ENCODE data around the gene FN1. TPM values are rescaled to one million over a fixed set of nuclear protein-coding genes. Genes with fewer than 3 reads are reported as not detected.

FN1 gene
- total RNA-seq, 1 donor from 2014 or later, result 30,644 TPM

- DNase-seq (ENCODE audit: low spot score), result no peak
- H3K27ac Mint-ChIP-seq (ENCODE audit: unreplicated experiment), result peak overlapping the region; percentile 82
Measured at GRCh38 chr2:215415820-215416577, 19.9 kb downstream of the FN1 start.

DNA sequence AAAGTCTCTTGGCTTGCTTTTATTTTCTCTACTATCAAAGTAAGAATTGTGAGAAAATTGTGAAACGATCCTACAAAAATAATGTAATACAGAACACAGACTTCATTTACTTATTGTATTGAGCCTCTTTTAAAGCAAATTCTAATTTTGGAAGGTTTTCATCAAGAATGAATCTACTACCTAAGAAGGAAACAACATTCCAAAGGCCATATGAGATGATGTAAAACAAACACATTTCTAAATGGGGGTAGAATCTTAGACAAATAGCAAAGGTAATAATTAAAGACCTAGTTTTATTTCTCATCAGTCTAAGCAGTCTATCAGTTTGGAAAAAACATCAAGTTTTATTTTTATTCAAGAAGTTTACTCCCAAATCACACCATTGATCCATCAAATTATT, 20.6 kb downstream of the FN1 start:
- Mint-ChIP-seq H3K4me3 (ENCODE audit: unreplicated experiment) (peak overlapping the region; percentile 46), H3K36me3 (ENCODE audit: low read depth) (peaks cover 66% of the 10 kb centered on the region), H3K4me1 (ENCODE audit: low read depth) (peaks cover 90% of the 10 kb centered on the region), H3K9me3 (ENCODE audit: low read depth) (no peaks in the 10 kb centered on the region), H3K27ac (ENCODE audit: unreplicated experiment) (peak overlapping the region; percentile 65), H3K27me3 (ENCODE audit: low read depth) (no peaks in the 10 kb centered on the region)
- TF ChIP-seq, protein P1, sequence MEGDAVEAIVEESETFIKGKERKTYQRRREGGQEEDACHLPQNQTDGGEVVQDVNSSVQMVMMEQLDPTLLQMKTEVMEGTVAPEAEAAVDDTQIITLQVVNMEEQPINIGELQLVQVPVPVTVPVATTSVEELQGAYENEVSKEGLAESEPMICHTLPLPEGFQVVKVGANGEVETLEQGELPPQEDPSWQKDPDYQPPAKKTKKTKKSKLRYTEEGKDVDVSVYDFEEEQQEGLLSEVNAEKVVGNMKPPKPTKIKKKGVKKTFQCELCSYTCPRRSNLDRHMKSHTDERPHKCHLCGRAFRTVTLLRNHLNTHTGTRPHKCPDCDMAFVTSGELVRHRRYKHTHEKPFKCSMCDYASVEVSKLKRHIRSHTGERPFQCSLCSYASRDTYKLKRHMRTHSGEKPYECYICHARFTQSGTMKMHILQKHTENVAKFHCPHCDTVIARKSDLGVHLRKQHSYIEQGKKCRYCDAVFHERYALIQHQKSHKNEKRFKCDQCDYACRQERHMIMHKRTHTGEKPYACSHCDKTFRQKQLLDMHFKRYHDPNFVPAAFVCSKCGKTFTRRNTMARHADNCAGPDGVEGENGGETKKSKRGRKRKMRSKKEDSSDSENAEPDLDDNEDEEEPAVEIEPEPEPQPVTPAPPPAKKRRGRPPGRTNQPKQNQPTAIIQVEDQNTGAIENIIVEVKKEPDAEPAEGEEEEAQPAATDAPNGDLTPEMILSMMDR (IDR thresholded peaks at IDR 0.05), result no peak
- no peak for DNase-seq (ENCODE audit: low spot score)

More at GRCh38 chr2:215415820-215416577, 19.9 kb downstream of the FN1 start:
- TF ChIP-seq, protein P1 (IDR thresholded peaks at IDR 0.05), result no peak
- H3K36me3 Mint-ChIP-seq (ENCODE audit: low read depth), result peaks cover 66% of the 10 kb centered on the region
- H3K9me3 Mint-ChIP-seq (ENCODE audit: low read depth), result no peaks in the 10 kb centered on the region
- H3K4me3 Mint-ChIP-seq (ENCODE audit: unreplicated experiment), result peak overlapping the region; percentile 46
- H3K27me3 Mint-ChIP-seq (ENCODE audit: low read depth), result no peaks in the 10 kb centered on the region
- H3K4me1 Mint-ChIP-seq (ENCODE audit: low read depth), result peaks cover 90% of the 10 kb centered on the region

DNA sequence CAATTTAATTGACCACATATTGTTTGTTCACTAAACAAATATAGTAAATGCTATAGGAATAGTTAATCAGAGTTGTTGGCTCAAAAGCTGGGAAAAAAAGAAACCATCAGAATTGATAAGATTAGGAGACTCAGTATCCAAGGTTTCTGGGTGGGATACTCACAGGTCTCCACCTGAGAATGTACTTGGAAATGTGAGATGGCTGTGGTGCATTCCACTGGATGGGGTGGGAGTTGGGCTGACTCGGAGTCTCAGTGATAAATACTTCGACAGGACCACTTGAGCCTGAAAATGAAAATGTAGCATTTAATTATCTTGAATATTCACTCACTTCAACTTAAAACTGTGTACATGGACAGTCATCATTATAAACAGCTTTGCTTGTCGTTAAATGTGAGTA, 21.2 kb downstream of the FN1 start:
- Mint-ChIP-seq H3K4me1 (ENCODE audit: low read depth) (peaks cover 91% of the 10 kb centered on the region), H3K27ac (ENCODE audit: unreplicated experiment) (peak overlapping the region; percentile 87), H3K4me3 (ENCODE audit: unreplicated experiment) (peak overlapping the region; percentile 54), H3K36me3 (ENCODE audit: low read depth) (peaks cover 64% of the 10 kb centered on the region), H3K9me3 (ENCODE audit: low read depth) (no peaks in the 10 kb centered on the region), H3K27me3 (ENCODE audit: low read depth) (no peaks in the 10 kb centered on the region)
- TF ChIP-seq, protein P1 (IDR thresholded peaks at IDR 0.05), result no peak
- DNase-seq (ENCODE audit: low spot score), result no peak

DNA sequence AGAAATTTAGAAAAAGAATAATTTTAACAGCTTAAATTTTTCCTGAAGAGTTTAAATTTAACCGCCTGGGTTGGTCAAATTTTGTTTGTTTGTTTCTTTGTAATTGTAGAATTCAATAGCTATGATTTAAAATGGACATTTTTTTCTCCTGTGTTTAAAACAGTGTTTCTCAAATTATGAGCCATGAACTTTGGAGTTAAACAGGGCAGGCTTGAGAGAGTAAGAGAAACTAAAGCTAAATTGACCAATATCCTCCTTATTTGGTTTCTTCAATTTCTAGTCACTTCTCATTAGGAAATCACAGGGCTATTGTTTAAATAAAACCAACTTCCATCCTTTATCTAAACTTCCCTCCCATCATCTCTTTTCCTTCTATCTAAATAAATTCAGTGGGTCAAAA, 21.9 kb downstream of the FN1 start:
- Mint-ChIP-seq H3K27ac (ENCODE audit: unreplicated experiment) (peak overlapping the region; percentile 87), H3K36me3 (ENCODE audit: low read depth) (peaks cover 67% of the 10 kb centered on the region), H3K4me1 (ENCODE audit: low read depth) (peaks cover 94% of the 10 kb centered on the region), H3K4me3 (ENCODE audit: unreplicated experiment) (peak overlapping the region; percentile 54), H3K27me3 (ENCODE audit: low read depth) (no peaks in the 10 kb centered on the region), H3K9me3 (ENCODE audit: low read depth) (no peaks in the 10 kb centered on the region)
- no peak for DNase-seq (ENCODE audit: low spot score)
- TF ChIP-seq, protein P1 (IDR thresholded peaks at IDR 0.05), result no peak

- Mint-ChIP-seq H3K4me3 (ENCODE audit: unreplicated experiment) (peak overlapping the region; percentile 54), H3K27me3 (ENCODE audit: low read depth) (no peaks in the 10 kb centered on the region), H3K9me3 (ENCODE audit: low read depth) (no peaks in the 10 kb centered on the region), H3K36me3 (ENCODE audit: low read depth) (peaks cover 68% of the 10 kb centered on the region), H3K4me1 (ENCODE audit: low read depth) (peaks cover 93% of the 10 kb centered on the region), H3K27ac (ENCODE audit: unreplicated experiment) (peak overlapping the region; percentile 87)
- no peak for DNase-seq (ENCODE audit: low spot score)
- TF ChIP-seq, protein P1 (IDR thresholded peaks at IDR 0.05), result no peak
Measured at GRCh38 chr2:215413484-215413777, 22.4 kb downstream of the FN1 start.

Measured in chondrocyte (in vitro differentiated cells).